HG02885 (cell line): ENCODE results near the gene RTN3.
"Not testable (repeated sequence)": the region's sequence is repeated elsewhere in the genome, so short reads cannot be mapped to it uniquely, and the experiment has no call there.

Experiments
- ATAC-seq: cut with Tn5 transposase; IDR thresholded peaks from one replicate; pipeline ENCODE4 v1.9.1; 2021; ENCODE audit warnings: mild to moderate bottlenecking; ENCODE audit not compliant: unreplicated experiment, poor library complexity

RTN3 gene

DNA sequence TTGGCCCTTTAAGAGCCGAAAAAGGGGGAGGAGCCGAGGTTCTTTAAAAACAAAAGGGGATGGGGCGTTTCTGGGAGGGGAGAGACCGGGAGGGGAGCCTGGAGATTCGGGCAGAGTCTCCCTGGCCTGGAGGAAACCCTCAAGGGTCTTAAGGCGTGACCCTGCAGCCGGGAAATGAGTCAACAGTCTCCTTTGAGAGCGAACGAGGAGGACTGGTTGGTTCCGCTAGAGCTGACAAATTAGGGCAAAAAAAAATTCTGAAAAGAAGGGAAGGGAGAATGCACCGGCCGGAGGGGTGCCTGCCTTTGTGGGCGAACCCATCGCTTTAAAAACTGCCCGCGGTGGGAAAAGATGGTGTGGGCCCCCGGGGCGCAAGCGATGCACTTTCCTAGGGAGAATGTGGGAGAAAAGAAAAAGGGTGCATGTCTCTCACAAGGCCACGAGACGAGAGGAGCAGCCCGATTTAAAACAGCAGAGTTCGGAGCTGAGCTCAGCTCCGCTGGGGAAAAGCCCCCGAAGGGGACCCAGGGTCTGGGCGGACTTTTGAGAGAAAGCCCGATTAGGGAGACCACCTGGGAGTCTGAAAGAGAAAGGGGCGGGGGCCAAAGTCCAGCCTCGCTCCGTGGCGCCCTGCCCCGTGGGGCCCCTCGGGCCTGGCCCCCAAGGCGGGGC, 86.4 kb downstream of the RTN3 start:
- ATAC-seq = no peak

DNA sequence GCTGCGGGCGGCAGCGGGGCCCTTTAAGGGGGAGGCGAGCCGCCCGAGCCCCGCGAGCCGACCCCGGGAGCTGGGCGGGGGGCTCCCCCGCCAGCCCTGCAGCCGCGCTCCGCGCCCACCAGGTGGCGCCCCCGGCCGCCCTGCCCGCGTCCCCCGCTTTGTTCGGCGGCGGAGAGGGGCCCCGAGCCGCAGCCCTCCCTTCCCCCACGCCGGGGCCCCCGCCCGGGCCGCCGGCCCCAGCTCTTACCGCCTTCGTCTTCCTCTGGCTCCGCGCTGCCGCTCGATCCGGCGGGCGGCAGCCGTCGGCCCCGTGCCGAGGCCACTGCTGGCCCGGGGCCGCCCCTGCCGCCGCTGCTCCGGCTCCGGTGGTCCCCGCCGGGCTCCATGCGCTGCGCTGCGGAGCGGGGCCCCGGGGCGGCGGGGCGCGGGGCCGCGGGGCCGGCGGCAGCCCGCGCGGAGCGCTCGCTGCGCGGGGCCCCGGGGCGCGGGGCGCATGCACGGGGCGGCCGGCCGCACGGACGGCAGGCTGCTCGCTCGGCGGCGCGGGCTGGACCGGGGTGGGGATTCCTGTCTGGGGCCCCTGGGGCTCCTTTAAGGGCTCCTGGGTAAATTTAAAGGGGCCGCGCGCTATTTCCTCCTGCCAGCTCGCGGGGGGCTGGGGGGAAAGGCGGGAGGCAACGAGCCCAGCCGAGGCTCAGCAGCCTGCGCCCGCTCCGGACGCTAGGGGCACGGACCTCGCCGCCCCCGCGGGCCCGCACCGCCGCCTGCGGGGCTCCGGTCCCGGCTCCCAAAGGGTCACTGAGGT, 87.1 kb downstream of the RTN3 start, which contains the start of gene ZFTA:
Gene ZFTA, minus strand, starts transcription at position 539 of the 805 bp plus-strand sequence. Its CDS starts 153 bp downstream, at position 386.
- ATAC-seq = peak; percentile 70

DNA sequence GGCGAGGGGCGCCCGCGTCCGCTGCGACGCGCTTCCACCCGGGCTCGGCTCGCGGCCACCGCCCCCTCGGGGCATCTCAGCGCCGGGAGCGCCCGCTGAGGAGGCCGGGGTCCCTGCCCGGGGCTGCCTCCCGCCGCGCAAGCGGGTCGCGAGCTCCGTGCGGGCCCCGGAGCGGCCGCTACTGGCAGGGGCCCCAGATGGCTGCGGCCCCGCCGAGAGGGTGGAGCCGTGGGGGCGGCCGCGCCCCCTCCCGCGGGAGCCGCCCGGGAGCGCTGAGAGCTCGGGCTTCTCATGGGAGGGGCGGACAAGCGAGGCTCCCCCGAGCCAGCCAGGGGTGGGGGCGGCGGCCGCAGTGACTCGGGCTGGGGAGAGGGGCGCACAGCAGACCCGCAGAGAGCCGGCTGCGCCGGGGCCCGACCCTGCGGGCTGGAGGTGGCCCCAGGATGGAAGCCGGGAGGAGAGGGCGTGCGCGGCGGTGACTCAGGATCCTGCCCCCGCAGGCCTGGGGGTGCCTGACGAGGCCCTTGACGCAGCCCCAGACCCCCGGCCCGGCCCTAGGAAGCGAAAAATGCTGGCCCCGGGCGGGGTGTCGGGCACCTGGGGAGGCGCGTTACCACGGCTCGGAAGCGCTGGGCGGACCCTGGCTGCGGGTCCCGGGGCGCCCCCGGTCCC, 87.9 kb downstream of the RTN3 start:
- peak; percentile 36 for ATAC-seq

DNA sequence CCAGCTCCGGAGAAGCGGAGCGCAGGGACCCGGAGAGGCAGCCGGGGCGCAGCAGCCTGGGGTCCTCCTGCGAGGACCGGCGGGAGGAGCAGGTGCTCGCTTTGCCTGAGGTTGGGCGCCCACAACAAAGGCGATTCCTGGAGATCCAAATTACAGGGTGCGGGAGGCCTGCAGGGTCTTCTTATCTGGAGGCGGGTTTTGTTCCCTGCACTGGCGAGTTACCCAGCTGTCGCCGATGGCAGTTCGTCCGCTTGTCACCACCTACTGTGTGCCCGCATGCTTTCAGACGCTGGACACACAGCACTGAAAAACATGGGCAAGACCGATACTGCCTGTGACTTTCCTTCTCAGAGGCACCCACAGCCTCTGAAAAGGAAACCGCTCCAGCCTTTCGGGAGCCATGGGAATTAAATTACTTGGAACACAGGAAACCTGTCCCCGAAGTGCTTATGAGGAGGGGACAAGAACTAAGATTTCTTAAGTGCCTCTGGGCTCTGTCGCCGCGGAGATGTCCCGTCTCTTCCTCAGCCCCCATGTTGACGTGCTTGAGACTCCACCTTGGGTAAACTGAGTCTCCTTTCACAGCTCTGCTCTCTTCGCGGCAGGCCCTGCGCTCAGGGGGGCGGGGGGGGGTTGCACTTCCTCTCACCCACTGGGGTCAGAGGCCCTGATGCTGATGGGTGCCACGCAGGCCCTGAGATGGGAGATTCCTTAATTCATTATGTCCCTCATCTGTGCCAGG, 88.6 kb downstream of the RTN3 start:
- ATAC-seq = no peak

DNA sequence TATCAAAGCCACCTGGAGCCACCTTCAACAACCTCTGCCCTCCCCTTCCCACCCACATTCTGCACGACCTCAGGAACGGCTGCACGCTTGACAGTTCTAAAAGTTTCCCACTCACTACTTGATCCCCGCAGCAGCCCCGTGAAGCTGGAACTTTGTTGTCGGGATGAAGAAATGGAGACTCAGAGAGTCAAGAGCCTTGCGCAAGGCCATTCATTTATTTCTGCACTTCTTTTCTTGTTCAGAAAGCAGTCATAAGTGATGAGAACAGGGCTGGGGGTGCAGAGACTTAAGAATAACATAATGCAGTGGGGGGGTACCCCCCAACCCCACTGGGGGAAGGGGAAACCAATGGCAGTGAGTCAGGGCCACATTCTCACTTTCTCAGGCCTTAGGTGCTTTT, 89.5 kb downstream of the RTN3 start:
- ATAC-seq = no peak

DNA sequence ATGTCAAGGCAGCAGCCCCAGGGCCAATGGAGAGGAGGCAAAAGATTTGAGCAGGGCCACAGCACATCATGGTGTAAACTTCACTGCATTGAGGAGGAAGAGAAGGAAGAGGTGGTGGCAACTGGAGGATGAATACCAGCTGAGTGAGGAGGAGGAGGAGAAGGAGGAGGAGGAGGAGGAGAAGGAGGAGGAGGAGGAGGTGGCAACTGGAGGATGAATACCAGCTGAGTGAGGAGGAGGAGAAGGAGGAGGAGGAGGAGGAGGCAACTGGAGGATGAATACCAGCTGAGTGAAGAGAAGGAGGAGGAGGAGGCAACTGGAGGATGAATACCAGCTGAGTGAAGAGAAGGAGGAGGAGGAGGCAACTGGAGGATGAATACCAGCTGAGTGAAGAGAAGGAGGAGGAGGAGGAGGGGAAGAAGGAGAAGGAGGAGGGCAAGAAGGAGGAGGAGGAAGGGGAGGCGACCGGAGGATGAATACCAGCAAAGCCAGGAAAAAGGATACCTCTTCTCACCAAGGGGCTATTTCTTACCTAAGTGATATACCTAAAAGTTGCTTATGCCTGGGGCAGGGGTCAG, 90.5 kb downstream of the RTN3 start:
- not testable (repeated sequence) for ATAC-seq

DNA sequence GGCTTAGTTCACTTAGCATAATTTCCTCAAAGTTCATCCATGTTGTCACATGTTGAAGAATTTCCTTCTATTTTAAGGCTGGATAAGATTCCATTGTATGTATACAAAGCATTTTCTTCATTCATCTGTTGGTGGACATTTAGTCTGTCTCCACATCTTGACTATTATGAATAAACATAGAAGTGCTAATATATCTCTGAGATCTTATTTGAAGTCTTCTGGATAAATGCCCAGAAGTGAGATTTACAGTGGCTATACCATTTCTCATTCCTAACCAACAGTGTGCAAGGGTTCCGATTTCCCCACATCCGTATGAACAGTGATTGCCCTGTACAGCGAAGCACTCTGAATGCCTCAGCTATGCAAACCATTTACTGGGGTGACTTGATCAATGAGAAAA, 93.9 kb downstream of the RTN3 start:
- ATAC-seq = no peak

DNA sequence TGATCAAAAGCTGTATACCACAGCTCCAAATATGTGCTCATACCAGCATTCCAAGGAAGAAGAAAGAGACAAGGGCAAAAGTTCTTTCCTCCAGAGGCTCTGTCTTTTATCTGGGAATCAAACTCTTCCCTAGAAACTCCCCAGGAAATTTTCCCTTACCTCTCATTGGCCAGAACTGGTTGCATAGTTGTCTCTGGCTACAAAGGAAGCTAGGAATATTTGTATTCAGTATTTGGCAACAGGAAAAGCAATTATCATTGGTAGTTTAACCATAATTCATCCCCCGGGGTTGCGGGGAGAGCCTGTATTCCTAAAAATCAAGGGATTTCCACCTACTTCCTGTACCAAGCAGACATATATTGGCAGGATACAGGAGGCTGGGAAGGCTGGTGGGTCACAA, 97.7 kb downstream of the RTN3 start:
- no peak for ATAC-seq

DNA sequence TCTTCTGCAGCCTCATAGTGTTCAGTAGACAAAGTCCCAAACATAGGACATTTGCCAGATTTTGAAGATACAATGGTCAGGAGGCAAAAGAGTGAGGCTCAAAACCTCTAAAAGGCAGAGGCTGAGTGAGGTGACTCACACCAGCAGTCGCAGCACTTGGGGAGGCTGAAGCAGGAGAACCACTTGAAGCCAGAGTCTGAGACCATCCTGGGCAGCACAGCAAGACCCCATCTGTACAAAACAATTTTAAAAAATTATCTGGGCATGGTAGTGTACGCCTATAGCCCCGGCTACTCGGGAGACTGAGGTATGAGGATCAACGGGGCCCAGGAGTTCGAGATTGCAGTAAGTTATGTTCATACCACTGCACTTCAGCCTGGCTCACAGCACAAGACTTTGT, 101.4 kb downstream of the RTN3 start:
- no peak for ATAC-seq

DNA sequence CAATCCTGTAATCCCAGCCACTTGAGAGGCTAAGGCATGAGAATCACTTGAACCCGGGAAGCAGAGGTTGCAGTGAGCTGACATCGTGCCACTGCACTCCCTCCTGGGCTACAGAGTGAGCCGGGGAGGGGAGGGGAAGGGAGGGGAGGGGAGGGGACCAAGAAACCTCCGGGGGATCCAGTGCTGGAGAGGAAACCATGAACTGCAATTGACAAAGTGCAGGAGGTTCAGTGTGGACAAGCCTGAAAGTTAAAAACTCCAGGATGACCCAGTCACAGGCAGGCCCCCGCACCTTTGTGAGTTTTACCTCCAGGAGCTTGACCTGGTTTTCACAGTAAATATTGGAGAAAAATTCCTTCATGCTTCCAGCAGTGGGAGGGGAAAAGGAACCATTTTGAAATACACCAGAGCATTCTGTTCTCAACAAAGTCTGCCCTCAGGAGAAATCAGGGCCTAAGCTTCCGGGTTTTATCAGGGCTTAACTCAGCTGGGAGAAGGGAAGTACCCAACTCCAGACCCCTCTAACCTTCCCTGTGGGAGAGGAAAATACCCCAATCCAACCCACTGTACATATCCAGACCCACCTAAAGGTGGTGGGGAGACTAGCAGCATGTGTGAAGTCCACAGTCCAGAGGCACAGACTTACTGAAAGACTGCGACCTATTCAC, 102.8 kb downstream of the RTN3 start:
- ATAC-seq = no peak

DNA sequence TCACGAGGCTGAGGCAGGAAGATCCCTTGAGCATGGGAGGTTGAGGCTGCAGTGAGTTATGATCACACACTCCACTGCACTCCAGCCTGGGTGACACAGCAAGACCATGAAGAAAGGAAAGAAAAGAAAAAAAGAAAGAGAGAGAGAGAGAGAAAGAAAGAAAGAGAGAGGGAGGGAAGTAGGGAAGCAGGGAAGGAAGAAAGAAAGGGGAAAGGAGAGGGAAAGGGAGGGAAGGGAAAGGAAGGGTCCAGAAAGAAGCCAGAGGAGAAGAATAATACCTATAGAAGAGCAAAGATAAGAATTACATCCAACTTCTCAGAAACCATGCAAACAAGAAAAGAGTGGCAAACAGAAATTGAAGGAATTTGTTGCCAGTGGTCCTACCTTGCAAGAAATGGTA, 104.5 kb downstream of the RTN3 start:
- ATAC-seq = no peak

DNA sequence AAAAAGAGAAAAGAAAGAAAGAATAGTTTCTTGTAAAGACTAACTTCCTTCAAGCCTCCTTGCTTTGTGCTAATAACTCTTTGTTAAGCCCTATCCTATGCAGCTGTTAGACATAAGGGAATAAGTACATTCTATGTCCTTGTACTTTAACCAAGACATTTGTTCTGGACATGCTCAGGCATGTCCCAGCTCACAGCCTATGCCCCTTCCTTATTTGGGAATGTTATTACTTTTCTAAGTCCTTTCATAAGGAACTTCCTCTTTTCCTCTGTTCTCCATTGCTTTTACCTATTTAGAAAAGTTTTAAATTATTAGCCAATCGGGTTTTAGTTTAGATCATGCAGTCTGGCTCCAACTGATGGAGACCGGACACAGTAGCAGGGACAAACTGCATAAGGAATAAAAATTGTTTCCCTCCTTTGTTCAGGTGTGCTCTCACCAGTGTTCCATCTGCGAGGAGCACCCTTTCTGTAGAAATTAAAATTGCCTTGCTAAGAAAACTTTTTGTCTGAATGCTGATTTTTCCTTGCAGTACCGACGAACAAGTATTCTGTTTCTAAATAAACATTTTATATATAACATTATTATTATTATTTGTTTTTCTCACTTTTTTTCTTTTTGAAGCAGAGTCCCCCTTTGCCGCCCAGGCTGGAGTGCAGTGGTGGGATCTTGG, 110.3 kb downstream of the RTN3 start:
- ATAC-seq = no peak

DNA sequence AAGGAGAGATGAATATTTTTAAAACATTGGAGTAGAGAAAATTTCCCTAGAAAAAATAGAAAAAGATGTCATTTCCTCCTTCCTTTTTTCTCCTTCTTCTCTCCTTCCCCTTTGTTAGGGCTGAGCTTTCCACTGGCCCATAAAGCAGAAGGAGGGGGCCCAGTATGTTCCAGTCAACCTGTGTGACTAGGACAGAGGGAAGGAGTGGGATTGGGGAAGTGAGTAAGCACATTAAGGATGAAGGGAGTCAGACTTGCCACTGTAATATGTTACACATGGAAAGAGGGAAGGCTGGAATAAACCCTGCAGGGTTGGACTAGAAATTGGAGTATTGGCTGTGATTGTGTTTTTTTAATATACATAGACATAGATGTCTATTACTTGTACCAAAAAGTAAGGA, 111.9 kb downstream of the RTN3 start:
- no peak for ATAC-seq

DNA sequence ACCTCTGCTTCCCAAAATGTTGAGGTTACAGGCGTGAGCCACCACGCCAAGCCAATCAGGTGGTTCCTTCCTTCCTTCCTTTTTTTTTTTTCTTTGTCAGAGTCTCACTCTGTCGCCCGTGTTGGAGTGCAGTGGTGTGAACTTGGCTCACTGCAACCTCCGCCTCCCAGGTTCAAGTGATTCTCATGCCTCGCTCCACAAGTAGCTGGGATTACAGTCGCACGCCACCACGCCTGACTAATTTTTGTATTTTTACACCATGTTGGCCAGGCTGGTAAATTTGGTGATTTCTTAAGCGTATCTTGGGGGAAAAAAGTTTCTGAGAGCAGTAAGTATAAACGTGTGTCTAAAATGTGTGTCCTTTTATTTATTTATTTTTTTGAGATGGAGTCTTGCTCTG, 113.8 kb downstream of the RTN3 start:
- ATAC-seq = no peak

DNA sequence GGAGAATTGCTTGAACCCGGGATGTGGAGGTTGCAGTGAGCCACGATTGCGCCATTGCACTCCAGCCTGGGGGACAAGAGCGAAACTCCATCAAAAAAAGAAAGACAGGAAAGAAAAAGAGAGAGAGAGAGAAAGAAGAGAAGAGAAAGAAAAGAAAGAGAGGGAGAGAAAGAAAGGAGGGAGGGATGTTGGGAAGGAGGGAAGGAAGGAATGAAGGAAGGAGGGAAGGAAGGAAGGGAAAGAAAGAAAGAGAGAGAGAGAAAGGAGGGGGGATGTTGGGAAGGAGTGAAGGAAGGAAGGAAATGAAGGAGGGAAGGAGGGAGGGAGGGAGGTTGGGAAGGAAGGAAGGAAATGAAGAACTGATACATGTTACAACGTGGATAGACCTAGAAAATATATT, 119.6 kb downstream of the RTN3 start:
- ATAC-seq = no peak

DNA sequence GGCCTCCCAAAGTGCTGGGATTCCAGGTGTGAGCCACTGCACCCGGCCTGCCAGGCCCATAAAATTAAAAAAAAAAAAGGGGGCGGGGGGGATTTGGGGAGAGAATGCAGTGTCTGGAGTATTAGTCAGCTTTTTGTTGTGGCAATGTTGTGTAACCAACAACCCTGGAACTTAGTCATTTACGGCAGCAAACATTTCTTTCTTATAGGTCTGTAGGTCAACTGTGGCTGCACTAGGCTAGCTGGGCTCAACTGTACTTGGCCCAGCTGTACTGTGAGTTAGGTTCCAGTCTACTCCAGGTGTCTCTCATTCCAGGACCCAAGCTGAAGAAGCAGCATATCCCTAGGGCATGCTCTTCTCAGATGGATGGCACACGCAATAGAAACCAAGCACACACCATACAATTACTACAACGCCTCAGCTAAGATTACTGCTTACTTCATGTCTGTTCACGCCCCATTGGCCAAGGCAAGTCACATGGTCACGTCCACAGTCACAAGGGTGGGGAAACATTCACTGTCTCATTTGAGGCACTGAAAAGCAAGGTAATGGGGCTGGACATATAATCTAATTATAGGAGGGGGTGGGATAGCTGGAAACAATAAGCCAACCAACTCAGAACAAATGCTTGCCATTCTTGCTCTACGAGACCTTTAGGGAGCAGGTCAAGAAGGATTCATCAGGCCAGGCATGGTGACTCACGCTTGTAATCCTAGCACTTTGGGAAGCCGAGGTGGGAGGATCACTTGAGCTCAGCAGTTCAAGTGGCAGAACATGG, 121.5 kb downstream of the RTN3 start:
- ATAC-seq = no peak

DNA sequence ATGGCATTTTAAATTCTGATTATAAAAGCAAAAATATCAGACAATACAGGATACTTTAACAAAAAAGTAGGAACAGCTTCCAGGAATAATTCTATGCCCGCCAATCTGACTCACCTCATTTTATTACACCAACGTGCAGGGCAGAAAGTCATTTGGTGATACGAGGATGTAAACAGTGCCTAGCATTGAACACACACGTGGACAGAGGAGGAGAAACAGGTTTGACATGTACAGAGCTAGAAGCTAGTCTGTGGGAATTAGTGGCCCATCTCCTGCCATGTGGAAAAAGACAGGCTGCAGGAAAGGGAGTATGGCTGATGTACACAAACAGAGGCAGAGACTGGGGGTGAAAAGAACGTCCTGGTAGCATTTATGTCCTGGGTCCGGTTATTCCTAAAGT, 123.0 kb downstream of the RTN3 start:
- no peak for ATAC-seq

DNA sequence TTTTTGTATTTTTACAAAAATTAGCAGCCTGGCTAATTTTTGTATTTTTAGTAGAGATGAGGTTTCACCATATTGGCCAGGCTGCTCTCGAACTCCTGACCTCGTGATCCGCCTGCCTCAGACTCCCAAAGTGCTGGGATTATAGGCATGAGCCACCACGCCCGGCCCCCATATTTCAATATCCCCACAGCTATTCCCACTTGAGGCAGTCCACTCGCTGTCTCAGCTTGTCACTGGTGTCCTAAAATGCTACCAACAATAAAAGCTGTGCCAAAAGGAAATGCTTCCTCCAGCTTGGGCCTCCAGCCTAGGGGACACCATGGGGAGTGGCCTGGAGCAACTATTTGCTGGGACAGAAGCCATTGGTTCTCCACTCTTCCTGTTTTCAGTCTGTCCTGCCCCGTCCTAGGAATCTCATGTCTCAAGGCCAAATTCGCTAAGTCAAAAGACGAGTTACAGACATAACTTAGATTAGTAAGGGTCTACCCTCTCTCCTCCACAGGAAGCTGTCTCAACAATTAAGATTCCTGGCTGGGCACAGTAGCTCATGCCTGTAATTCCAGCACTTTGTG, 124.6 kb downstream of the RTN3 start:
- no peak for ATAC-seq
